ENCODE results near the gene SGK2. TPM values are rescaled to one million over a fixed set of nuclear protein-coding genes. Genes with fewer than 3 reads are reported as not detected.

SGK2 gene
- total RNA-seq, 2 donors from 2014 or later = 80.2 to 82.3 TPM

DNA sequence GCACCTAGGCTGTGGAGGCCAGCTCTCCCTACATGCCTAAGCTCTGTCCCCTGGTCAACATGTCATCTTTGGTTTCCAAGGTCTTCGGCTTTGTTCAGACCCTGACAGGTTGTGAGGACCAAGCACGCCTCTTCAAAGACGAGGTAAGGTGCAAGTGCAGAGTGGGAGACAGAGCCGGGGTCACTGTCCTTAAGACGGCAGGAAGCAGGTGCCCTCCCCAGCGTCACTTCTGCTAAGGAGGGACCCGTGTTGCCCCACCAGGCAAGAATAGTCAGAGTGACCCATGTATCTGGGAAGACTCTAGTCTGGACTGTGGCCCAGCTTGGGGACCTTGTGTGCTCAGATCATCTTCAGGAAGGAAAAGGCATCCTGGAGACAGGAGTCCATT, 18.2 kb upstream of the SGK2 start:
- H3K36me3 ChIP-seq = no peaks in the 10 kb centered on the region
- DNase-seq = no peak
- intact Hi-C loops (cut with DNase I) = no loop called here

DNA sequence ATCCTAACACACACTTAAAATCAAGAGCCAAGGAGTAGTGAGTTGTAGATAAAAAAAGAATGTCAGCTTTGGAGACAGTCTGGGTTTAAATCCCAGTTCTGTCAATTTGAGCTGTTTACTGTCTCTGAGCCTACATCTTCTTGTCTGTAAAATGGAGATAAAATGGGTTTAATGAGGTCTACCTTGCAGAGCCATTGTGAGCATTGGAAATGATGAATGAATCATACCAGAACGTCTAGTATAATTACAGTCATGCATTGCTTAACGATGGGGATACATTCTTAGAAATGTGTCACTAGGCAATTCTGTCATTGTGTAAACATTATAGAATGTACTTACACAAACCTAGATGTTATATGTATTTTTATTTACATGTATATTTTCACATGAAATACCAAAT, 17.6 kb upstream of the SGK2 start:
- Histone ChIP-seq H3K9me3 (no peaks in the 10 kb centered on the region), H3K36me3 (no peaks in the 10 kb centered on the region), H3K9ac (ENCODE audit: low read depth in 2 of 2, low read length in 2 of 2) (no peak overlapping the region), H3K27ac (no peak overlapping the region), H3K27me3 (no peaks in the 10 kb centered on the region), H3K4me3 (no peak overlapping the region), H3K4me1 (no peaks in the 10 kb centered on the region)
- intact Hi-C loops (cut with DNase I) = no loop called here
- DNase-seq = no peak
- TF ChIP-seq, protein P1, sequence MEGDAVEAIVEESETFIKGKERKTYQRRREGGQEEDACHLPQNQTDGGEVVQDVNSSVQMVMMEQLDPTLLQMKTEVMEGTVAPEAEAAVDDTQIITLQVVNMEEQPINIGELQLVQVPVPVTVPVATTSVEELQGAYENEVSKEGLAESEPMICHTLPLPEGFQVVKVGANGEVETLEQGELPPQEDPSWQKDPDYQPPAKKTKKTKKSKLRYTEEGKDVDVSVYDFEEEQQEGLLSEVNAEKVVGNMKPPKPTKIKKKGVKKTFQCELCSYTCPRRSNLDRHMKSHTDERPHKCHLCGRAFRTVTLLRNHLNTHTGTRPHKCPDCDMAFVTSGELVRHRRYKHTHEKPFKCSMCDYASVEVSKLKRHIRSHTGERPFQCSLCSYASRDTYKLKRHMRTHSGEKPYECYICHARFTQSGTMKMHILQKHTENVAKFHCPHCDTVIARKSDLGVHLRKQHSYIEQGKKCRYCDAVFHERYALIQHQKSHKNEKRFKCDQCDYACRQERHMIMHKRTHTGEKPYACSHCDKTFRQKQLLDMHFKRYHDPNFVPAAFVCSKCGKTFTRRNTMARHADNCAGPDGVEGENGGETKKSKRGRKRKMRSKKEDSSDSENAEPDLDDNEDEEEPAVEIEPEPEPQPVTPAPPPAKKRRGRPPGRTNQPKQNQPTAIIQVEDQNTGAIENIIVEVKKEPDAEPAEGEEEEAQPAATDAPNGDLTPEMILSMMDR (IDR thresholded peaks at IDR 0.05) = no peak

More for the DNA sequence above, 18.2 kb upstream of the SGK2 start:
- Histone ChIP-seq H3K9me3 (no peaks in the 10 kb centered on the region), H3K4me3 (no peak overlapping the region), H3K4me1 (no peaks in the 10 kb centered on the region), H3K9ac (ENCODE audit: low read depth in 2 of 2, low read length in 2 of 2) (no peak overlapping the region), H3K27ac (no peak overlapping the region), H3K27me3 (no peaks in the 10 kb centered on the region)
- TF ChIP-seq, protein P1 (IDR thresholded peaks at IDR 0.05) = no peak

DNA sequence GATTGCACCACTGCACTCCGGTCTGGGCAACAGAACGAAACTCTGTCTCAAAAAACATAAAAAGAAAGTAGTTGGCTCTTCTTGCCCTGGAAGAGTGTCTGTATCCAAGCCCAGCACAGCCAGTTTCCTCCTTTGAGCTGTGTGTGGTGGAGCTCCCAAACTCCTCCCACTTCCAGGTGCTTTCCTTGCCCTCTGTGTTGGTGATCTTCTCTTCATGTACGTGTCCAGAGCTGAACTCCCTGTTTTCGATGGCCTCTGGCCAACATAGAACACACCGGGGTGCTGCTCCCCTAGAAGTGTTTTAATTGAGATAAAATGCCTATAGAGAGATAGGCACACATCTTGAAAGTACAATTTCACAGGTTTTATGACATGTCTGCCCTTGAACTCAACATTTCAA, 16.7 kb upstream of the SGK2 start:
- TF ChIP-seq, protein P1 (IDR thresholded peaks at IDR 0.05) = no peak
- Histone ChIP-seq H3K36me3 (no peaks in the 10 kb centered on the region), H3K27me3 (no peaks in the 10 kb centered on the region), H3K27ac (peak overlapping the region; percentile 39), H3K4me3 (no peak overlapping the region), H3K9ac (ENCODE audit: low read depth in 2 of 2, low read length in 2 of 2) (no peak overlapping the region), H3K9me3 (no peaks in the 10 kb centered on the region), H3K4me1 (no peaks in the 10 kb centered on the region)
- intact Hi-C loops (cut with DNase I) = no loop called here
- DNase-seq = peak; percentile 36

DNA sequence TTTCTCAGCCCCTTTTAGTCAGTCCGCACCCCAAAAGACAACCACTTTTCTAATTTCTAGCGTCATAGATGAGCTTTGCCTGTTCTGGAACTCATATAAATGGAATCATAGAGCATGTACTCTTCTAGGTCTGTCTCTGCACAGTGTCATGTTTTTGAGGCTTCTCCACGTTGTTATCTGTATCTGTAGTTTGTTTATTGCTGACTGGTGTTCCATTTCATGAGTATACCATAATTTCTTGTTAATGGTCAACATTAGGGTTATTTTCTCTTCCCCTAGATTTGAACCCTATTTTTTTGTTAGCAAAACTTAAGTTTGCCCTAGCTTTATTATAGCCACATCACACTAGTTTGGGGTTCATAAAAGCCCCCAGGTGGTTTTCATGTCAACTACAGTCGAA, 16.2 kb upstream of the SGK2 start:
- H3K9me3 ChIP-seq = no peaks in the 10 kb centered on the region
- H3K9ac ChIP-seq (ENCODE audit: low read depth in 2 of 2, low read length in 2 of 2) = no peak overlapping the region
- DNase-seq = no peak
- no peaks in the 10 kb centered on the region for H3K27me3 ChIP-seq
- no peak overlapping the region for H3K27ac ChIP-seq
- H3K4me1 ChIP-seq = no peaks in the 10 kb centered on the region
- intact Hi-C loops (cut with DNase I) = no loop called here
- TF ChIP-seq, protein P1 (IDR thresholded peaks at IDR 0.05) = no peak
- no peaks in the 10 kb centered on the region for H3K36me3 ChIP-seq
- no peak overlapping the region for H3K4me3 ChIP-seq

DNA sequence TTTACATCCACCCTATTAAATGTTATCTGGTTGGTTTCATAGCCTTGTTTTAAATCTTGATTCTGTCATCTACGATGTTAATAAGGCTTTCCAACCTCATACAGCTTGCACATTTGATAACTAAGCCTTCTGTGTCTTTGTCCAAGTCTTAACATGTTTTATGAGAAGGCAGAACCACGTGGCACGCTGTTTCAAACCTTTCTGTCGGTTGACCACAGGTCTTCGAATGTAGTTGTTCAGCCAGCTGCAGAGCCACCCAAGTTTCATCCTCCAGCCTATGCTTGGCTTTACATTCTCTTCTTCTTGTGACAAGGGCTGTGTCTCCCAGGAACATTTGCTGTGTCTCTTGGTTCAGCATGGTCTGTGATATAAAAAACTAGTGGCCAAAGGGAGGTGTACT, 15.7 kb upstream of the SGK2 start:
- no peaks in the 10 kb centered on the region for H3K27me3 ChIP-seq
- DNase-seq = no peak
- H3K4me1 ChIP-seq = no peaks in the 10 kb centered on the region
- H3K27ac ChIP-seq = no peak overlapping the region
- H3K4me3 ChIP-seq = no peak overlapping the region
- H3K36me3 ChIP-seq = no peaks in the 10 kb centered on the region
- intact Hi-C loops (cut with DNase I) = no loop called here
- TF ChIP-seq, protein P1 (IDR thresholded peaks at IDR 0.05) = no peak
- no peaks in the 10 kb centered on the region for H3K9me3 ChIP-seq
- no peak overlapping the region for H3K9ac ChIP-seq (ENCODE audit: low read depth in 2 of 2, low read length in 2 of 2)

DNA sequence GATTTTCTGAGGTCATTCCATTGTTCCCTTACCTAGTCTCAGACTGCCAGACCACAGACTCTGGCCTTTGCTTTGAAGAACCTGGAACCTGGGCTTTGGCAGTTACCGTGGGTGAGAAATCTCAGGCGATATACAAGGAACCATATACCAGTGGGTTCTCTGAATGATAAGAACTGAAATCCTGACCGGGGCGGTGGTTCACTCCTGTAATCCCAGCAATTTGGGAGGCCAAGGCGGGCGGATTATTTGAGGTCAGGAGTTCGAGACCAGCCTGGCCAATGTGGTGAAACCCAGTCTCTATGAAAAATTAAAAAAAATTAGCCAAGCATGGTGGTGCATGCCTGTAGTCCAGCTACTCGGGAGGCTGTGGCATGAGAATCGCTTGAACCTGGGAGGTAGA, 14.3 kb upstream of the SGK2 start:
- Histone ChIP-seq H3K27me3 (no peaks in the 10 kb centered on the region), H3K4me1 (no peaks in the 10 kb centered on the region), H3K4me3 (no peak overlapping the region), H3K27ac (no peak overlapping the region), H3K36me3 (no peaks in the 10 kb centered on the region), H3K9ac (ENCODE audit: low read depth in 2 of 2, low read length in 2 of 2) (no peak overlapping the region), H3K9me3 (no peaks in the 10 kb centered on the region)
- TF ChIP-seq, protein P1 (IDR thresholded peaks at IDR 0.05) = no peak
- no peak for DNase-seq
- intact Hi-C loops (cut with DNase I) = no loop called here
